HG03460 (cell line): ENCODE data around the gene C1orf216.
"Not testable (repeated sequence)": the region's sequence is repeated elsewhere in the genome, so short reads cannot be mapped to it uniquely, and the experiment has no call there.

Experiments
- ATAC-seq: cut with Tn5 transposase; IDR thresholded peaks from one replicate; pipeline ENCODE4 v1.9.1; 2021; ENCODE audit not compliant: unreplicated experiment

C1orf216 gene

GRCh38 chr1:35707601-35708440 lies 10.9 kb downstream of the C1orf216 start:
- ATAC-seq, result no peak

GRCh38 chr1:35706846-35707600 lies 11.7 kb downstream of the C1orf216 start:
- no peak for ATAC-seq

- no peak for ATAC-seq
These were observed 16.2 kb downstream of the C1orf216 start for GRCh38 chr1:35702508-35702907.

GRCh38 chr1:35699152-35699551 lies 19.5 kb downstream of the C1orf216 start:
- not testable (repeated sequence) for ATAC-seq

- ATAC-seq, result no peak
These were observed 26.4 kb downstream of the C1orf216 start for GRCh38 chr1:35692317-35692716.

GRCh38 chr1:35691571-35692220 lies 27.0 kb downstream of the C1orf216 start:
- ATAC-seq, result no peak

- no peak for ATAC-seq
These were observed 27.6 kb downstream of the C1orf216 start for GRCh38 chr1:35691080-35691479.

- not testable (repeated sequence) for ATAC-seq
These were observed 28.6 kb downstream of the C1orf216 start for GRCh38 chr1:35690103-35690502.

- no peak for ATAC-seq
These were observed 30.5 kb downstream of the C1orf216 start for GRCh38 chr1:35688161-35688560.

GRCh38 chr1:35683012-35683411 lies 35.7 kb downstream of the C1orf216 start:
- no peak for ATAC-seq

- ATAC-seq, result no peak
These were observed 38.4 kb downstream of the C1orf216 start for GRCh38 chr1:35680271-35680670.

- ATAC-seq, result no peak
These were observed 42.9 kb downstream of the C1orf216 start for GRCh38 chr1:35675773-35676172.

- ATAC-seq, result no peak
These were observed 44.6 kb downstream of the C1orf216 start for GRCh38 chr1:35674111-35674510.

GRCh38 chr1:35672116-35672515 lies 46.6 kb downstream of the C1orf216 start:
- no peak for ATAC-seq

GRCh38 chr1:35668506-35668905 lies 50.2 kb downstream of the C1orf216 start:
- no peak for ATAC-seq

- no peak for ATAC-seq
These were observed 51.8 kb downstream of the C1orf216 start for GRCh38 chr1:35666916-35667315.

- no peak for ATAC-seq
These were observed 52.5 kb downstream of the C1orf216 start for GRCh38 chr1:35666216-35666615.
